Nasal cavity respiratory epithelium epithelial cell of viscerocranial mucosa (primary cell): ENCODE results near the gene ST8SIA1. TPM values are rescaled to one million over a fixed set of nuclear protein-coding genes. Genes with fewer than 3 reads are reported as not detected.

ENCODE experiments used
- total RNA-seq: library from RNA; depleted of rRNA; stranded (reverse); fragments of >200 nt; gene quantifications from 2 replicates; pipeline ENCODE4 v1.2.3, GENCODE V29; 2014

Gene ST8SIA1, protein sequence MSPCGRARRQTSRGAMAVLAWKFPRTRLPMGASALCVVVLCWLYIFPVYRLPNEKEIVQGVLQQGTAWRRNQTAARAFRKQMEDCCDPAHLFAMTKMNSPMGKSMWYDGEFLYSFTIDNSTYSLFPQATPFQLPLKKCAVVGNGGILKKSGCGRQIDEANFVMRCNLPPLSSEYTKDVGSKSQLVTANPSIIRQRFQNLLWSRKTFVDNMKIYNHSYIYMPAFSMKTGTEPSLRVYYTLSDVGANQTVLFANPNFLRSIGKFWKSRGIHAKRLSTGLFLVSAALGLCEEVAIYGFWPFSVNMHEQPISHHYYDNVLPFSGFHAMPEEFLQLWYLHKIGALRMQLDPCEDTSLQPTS
- 0.34 and 0.64 TPM in 2 replicates for total RNA-seq

DNA sequence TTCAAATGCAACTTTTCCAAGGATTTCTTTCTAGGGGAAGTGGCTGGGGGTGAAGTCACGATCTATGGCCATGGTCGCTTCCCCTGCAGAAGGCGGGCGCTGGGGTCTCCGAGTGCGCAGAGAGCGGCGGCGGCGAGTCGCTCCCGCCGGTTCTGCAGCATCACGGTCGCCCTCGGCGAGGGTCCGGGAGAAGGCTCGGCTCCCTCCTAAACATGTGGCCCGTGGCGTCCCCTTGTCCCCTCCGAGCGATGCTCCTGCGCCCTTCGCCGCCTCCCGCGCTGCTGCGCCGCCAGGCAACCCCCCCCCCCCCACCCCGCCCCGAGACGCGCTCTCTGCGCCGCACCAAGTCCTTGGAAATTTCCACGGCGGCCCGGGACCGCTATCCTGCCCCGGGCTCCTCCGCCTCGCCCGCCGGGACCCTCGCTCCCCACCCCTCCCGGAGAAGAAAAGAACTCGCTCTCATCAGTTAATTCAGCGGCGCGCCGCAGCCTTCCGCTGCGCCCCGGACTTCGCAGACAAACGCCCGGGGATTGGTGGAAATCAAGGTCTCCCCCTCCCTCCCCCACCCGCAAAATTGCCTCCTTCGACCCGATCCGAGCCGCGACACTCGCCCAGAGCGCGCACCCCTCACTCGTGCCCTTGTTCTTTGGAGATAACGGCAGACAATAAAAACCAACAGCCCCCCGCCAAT lies at the start of gene ST8SIA1:
Gene ST8SIA1 (minus strand): TSS at position 298 of the 691 bp plus-strand sequence. CDS start 475 bp downstream, outside the sequence.

Other genes with a start within 250 kb of the ST8SIA1 start
- gene C2CD5, start 209.8 kb upstream of the ST8SIA1 start, total RNA-seq: 14.7 and 16.2 TPM in 2 replicates